NCI-H2227 treated with DMSO at 0.1 percent for 48 hours (cell line): ENCODE data around the gene TRPM3.

Experiments used
- DNase-seq: peaks from one replicate; lab custom pipeline; 2025; lab: John Stamatoyannopoulos, UW

TRPM3 gene

DNA sequence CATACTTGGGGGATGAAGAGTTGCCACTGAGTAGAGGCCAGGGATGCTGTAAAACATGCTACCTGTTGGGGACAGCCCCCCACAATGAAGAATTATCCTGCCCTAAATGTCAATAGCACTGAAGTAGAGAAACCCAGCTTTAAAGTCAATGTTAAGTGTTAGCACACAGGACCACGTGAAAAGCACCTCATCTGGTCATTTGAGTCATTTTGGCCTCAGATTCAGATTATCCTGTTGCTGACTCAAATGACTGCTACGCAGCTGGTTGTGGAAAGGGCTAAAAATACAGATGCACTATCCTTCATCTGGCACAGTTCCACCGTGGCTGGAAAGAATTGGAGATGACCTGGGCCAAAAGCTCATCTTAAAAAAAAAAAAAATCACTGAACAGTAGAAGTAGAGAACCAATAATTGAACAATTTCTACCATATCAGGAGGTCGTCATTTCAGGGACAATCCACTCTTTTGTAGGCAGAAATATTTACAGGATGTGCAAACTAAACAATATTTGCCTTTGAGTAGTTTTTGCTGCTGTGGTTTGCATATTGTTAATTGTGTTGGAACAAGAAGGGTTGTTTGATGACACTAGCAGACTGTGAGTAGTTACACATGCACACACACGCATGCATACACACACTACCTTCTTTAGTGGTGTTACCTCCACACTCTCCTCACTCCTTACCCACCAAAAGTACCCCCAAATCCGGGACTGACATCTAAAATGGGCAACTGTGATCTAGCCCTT lies 511.7 kb downstream of the TRPM3 start:
- DNase-seq: no peak

DNA sequence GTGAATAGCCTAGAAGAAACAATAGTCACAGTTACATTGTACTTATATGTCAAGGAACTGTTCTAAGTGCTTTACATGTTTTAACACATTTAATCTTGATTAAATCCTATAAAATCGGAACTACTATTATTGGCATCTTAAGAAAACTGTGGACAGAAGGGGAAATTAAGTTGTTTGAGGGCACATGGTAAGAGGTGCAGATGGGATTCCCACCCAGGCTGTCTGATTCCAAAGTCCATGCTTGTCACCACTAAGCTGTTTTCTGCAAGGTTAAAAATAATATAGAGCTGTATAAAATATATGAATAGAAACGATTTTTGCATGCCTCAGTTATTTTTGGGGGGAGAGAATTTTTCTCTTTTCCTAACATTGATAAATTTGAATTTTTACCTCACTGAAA lies 512.4 kb downstream of the TRPM3 start:
- DNase-seq: no peak

DNA sequence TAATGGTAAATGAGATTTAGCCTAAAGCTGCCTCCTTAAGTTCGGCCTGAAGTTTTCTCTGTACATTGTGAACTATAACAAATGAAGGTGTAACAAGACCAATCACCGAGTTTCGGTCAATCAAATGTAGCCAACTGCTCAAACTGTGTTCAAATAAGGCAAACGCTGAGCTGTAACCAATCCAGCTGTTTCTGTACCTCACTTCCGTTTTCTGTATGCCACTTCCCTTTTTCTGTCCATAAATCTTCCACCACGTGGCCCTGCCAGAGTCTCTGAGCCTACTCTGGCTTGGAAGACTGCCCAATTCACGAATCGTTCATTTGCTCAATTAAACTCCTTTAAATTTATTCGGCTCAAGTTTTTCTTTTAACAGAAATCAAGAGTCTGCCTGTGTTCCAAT lies 513.5 kb downstream of the TRPM3 start:
- DNase-seq: no peak

DNA sequence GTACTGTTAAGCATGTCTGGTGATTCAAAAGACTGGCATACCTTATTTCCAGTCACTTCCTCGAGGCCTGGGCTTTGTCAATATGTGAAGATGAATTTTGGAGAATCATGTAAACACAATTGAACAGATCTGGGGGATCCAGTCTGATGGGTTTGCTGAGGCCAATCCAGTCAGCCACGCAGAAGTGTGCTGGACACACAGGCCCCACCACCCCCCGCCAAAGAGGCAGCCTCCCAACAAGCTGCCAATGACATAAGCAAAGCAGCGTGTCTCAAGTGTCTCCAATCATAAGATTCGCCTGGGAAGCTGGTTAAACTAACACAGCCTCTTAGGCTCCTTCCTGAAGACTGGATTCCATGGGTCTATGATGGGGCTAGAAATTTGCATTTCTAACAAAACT lies 514.1 kb downstream of the TRPM3 start:
- no peak for DNase-seq

DNA sequence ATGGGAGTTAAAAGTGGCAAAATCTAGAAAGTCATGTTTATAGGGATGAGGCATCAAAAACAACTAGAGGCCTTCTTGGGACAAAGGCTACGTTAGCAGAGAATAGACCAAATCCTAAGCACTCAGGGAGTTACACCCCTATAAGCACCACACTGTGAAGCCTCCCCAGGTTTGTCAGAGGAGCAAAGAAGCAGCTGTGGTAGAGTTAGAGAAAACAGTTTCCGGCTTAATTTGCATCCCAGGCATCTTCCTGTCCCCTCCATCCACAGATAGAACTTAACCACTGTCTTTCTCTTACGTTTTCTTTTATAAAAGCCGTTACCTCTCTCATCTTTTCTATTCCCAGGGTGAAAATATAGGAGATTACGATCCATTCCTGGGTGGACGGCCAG lies 518.4 kb downstream of the TRPM3 start:
- no peak for DNase-seq

DNA sequence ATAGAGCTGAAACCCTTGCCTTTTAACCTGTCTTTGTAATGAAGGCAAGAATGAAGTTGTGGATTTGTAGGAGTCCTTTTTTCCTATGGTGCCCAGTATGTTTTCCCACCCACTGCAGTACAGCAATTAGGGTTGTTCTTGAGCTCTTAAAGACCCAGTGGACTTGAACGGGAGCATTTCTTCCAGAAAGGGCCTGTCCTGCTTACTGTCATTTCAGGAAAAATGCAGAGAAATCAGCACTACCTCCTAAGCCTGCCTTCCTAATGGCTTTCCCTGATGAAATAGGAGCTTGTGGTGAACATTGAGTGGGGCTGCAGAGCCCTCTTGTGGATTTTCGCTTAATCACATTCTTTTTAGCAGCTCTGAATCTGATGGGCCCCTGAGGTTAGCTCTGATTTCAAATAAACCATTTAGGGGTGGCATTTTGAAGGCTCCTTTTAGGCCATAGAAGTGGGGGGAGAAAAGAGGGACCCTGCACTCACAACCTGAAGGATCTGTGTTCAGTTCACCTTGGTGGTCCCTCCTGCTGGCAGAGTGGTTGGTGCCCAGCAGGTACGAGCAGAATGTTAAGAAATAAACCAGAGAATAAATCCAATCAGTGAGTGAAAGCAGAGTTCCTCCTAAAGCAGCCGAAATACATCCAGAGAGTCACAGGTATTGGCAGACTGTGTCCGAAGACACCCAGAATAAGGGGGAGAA lies 519.0 kb downstream of the TRPM3 start:
- DNase-seq: peak; percentile 60

DNA sequence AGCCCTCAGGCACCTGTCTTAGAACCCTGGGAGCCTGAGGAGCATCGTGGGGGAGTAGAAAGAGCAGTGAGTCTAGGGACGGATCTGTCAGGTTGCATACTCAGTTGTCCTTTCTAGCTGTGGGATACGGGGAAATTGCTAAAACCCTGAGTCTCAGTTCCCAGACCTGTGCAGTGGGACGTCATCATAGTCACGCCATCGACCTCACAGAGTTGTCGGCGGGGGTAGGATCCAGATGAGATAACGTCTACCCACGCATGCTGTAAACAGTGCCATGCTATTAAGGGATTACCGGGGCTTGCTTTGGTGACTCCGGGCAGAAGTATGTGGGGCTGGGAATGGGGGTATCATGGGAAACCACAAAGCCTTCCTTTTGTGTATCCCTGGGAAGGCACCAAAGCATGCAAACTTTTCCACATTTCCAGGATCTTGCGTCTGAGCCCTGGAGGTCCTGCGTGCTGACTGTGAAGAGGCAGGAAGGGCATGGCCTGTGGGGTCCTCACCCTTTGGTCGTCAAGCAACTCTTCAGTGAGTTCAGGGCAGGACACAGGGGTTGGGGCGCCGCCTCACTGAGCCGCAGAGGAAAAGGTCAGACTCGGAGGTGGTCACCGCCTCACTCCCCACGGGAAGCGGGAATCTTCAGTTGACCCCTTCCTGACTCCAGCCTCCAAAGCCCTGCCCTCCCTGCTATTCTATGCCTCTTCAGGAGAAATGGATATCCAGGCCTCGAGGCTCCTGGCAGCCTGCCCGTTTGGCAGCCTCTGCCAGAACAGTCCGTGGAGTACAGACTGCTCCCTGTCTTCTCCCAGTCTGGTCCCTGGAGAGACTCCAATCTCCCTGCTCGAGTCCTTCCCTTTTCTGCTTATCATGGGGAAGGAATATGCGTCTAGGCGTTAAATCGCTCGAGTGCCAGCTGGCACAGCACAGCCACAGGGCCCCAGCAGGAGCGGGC lies 520.1 kb downstream of the TRPM3 start:
- DNase-seq: peak; percentile 44

DNA sequence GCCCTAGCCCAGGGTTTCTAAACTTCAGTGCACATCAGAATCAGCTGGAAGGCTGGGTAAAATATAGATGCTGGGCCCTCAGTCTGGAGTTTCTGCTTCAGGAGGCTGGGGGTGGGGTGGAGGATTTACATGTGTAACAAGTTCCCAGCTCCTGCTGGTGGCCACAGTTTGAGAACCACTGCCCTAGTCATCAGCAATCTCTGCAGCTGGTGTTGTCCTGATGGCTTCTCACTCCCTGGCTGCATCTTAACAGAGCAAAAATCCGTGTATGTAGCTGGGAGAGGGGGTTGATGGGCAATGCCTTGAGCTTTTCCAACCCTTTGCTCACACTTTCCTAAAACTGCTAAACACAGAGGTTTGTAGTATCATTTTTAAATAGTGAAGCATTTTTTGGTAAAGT lies 520.9 kb downstream of the TRPM3 start:
- DNase-seq: no peak

DNA sequence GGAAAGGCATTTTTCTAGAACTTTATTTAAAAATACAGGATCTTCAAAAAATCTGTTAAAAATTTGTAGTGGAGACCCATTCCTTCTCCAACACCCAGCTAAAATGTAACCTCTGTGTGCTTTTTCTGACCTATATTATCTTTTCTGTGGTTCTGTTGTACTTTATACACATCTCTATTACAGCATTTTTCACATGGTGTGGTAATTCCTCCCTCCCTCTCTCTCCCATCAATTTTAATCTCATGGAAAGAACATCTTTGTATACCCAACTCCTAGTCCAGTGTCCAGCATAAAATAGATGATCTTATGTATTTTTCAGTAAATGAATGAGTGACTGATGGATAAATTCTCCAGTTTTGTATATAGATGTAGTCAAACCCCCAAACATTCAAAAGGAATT lies 523.5 kb downstream of the TRPM3 start:
- no peak for DNase-seq

DNA sequence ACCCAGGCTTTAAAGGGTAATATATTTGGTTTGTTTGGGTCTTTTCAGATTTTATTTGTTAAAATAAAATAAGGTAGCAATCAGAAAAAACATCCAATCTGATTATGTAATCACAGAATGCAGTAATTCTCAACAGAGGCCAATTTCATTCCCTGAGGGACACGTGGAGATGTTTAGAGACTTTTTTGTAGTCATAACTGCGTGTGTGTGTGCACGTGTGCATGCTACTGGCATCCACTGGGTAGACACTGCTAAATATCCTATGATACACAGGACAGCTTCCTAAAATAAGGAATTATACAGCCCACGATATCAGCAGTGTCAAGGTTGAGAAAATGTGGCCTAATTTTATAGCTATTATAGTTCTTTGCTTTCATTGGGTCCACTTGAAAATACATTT lies 526.2 kb downstream of the TRPM3 start:
- no peak for DNase-seq

DNA sequence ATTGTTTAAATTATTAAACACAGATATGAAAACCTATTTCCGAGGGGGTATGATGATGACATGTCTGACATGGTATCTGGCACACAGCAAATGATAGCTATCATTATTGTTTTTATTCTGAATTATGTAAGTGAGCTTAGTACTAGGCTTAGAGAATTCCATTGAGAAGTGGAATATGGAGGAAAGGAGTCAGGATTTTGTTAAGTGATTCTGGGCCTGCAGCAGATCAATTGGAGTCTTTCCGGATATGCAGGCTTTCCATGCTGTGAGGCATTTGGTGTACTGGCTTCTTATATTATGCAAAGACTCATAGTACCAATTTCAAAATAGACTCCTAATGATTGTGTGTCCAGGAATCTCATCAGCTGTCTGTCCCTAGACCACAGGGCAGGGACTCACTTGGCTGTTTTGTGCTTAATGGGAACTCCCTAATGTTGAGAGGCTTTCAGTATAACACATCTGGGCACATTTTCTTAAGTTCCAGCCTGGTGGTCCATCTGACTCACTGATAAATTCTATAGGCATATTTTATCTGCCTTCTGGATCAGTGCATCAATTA lies 527.0 kb downstream of the TRPM3 start:
- no peak for DNase-seq

DNA sequence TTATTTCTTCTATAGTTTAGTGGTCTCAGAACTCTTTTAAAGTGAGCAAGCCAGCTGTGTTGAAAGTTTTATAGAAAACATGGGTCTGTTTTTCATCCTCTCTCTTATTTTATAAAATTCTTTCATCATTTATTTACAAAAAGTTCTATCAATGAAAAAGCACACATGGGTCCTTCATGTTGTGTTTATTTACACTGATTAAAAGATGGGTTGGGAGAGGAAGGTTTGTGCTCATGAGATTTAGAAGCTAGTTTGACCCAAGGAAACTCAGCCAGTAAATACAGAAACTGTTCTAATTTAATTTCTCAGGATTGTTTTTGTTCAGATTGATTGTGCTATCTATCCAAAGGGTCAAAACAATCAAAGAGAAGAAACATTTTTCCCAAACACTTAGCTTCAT lies 528.2 kb downstream of the TRPM3 start:
- no peak for DNase-seq

DNA sequence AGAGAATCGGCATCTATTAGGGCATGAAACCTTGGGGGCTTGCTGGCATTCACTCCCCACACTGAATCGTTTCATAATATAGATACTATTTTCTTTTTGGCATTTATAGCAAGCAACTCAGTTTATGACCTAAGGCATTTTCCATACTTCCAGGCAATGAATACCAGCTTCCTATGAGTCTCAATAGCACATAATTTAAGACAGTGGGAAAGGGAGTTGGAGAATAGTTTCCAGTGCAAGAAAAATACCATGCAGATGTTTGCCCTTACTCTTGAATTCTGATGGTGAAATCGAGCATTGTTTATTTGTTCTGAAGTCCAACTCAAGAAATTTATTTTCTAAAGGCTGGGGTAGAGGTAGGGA lies 531.1 kb downstream of the TRPM3 start:
- DNase-seq: no peak

DNA sequence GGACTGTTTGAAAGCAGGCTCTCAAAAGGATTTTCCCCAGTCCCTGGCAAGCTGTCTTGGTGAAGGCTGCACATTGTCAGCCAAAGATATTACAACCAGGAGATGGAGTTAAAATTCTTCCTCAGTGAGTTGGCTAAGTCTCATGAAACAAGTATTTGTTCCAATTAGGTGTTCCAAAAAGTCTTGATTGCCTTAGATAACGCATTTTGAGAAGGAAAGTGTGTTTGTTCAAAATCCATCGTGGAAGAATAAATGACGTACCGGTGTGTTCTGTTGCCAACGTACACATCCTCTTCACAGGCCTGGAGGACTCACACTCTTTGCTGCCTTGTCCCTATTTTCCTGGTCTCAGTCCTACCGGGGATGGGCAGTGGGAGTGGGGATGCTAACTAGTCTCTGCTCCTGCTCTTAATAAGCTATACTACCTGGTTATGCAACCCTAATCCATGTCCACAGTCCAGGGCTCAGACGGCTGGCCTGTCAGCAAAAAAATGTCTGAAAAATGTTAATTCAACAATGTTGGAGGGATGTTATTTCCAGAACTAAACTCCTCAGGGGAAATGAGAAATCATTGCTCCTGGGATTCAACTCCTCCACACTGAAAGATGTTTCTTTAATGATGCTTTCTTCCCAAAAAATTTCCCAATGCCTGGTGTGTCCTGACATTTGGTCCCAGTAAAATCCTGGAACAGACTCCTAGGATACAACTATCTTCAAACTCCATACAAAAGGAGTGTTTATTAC lies 531.7 kb downstream of the TRPM3 start:
- DNase-seq: no peak

DNA sequence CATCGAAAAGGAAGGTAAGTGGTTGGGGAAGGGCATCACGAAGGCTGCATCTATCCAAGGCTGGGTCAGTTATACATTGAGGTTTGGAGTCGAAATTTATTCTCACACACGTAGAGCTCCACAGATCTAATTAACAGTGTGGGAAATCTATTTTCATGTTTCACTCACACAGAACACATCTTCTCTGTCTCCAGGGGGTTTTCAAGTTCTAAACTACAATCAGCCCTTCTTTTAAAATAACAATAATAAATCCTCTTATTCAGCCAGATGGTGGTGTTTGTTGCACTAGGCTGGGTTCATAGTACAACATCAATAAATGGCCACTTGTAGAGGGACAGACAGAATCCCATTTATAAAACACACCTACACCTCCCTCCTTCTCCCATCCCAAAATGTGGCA lies 532.4 kb downstream of the TRPM3 start:
- DNase-seq: no peak

DNA sequence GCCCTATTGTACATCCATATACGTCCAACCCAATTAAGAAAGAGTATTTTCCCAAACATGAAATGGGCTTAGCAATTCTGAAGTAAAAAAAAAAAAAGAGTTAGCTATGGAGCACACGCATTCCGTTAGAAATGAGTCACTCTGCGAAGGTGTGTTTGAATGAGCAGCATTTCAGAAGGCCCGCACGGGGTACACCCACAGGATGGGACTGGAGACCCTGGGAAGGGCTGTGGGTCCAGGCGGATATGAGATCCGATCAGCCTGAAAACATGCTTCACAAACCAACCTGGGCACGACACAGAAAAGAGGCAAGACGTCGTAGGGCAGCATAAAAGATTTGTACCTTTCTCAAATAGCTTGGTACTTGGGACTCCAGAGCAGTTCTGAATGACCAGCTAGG lies 533.0 kb downstream of the TRPM3 start:
- DNase-seq: no peak

DNA sequence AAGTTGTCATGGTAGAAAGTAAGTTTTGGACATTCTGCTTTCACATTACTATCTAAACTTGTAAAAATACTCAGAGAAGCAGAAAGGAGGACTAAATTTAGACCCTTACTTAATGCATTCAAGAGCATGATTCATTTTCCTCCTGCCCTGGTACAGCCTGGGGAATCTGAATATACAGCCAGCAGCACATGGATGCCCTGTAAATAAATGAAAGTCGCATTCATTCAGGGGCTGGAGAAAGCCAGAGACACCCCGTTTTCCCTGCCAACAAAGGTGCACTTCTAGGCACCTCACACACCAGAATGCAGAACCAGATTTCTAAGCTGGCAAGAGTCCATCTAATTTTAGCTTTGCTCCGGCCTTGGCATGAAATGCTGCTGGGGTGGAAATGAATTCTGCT lies 534.2 kb downstream of the TRPM3 start:
- no peak for DNase-seq

DNA sequence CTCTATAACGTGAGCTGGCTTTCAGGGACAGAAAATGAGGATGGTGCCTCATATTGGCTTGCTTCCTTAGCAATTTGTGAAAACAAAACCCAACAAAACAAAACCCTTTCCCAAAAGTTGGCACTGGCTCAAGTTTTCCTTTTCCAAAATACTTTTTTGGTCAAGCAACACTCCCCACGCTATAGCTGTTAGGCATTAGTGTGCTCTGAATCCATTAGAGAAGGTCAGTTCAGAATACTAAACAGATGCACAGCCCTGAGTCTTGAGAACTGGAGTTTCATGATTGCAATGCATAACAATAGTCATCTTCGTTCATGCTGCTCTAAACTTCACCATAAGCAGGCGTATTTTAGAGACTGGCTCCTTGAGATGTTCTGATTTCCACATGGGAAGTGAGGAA lies 534.9 kb downstream of the TRPM3 start:
- DNase-seq: no peak

DNA sequence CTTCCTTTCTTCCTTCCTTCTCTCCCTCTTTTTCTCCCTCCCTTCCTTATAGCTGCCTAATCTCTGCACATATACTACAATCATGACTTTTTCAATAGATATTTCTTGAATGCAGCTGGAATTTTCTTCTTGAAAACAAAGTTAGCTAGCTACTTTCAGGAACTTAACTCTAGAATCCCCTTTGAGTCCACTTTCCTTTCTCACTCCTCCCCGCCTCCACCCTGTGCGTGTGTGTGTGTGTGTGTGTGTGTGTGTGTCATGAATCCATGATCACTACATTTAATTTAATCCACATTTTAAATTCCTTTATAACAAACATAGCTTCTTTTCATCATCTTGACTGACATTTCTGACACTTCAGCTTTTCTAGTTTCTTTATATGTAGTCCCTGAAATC lies 539.5 kb downstream of the TRPM3 start:
- no peak for DNase-seq

DNA sequence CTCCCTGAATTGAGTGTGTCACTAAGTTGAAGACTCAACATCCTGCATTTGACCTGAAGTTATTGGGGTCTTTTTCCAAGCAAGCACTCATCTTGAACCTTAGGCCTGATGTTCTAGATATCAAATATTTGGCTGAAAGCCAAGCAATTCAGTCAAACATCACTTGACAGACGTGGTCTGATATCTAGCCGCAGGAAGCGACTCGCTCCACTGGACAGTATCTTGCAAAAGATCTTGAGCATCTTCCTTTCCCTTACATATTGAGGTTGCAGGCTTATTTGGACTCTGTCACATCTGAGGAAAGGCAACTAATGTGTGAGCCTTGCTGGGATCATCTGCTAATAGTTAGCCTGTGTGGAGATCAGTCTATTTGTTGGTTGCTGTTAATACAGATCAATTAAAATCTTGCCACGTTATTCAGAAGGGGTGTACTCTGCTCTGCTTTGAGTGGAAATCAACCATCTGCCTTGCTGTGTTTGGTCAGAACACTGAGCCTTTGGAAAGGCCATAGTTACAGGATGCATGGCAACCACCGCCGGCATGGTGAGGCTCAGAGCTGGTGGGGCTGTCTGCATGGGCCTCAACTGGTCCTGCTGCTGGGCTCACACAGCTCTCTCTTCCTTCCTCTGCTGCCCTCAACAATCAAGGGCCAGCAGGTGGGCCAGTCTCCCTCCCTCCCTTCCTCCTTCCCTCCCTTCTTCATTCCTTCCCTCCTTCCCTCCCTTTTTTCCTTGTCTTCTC lies 540.0 kb downstream of the TRPM3 start:
- no peak for DNase-seq

DNA sequence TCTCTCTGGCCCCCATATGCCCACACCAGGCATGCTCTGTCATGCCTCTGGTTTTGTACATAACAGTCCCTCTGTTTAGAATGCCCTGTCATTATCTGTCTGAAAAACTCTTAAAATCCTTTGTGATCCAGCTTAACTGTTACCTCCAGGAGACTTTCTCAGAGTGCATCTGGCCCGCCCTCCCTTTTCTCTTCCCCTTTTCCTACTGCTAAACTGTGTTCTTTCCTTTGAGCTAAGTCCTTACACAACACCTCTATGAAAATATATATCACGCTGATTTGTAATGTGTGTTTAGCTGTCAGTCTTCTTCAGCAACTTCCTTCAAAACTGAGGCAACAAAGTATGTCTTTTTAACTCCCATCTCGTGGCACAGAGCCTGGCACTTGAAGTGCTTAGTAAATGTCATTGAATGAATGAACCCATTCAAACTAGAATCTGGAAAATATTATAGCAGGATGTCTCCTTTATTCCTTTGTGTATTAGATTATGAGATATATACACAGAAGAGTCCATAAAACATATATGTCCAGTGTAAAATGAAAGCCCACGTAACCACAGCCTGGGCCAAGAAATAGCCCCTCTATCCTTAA lies 540.7 kb downstream of the TRPM3 start:
- no peak for DNase-seq
